ENCODE results near the gene AP1G2. TPM values are rescaled to one million over a fixed set of nuclear protein-coding genes. Genes with fewer than 3 reads are reported as not detected.

AP1G2 gene
- total and polyA plus RNA-seq, 2 of the 13 experiments (the other 11 are each of a cell fraction or from before 2014, with no cell fraction given), result 96.9 to 611 TPM

GRCh38 chr14:23566112-23566777, 1.3 kb downstream of the AP1G2 start:
- Histone ChIP-seq H3K9me3 (ENCODE audit: low read length) (no peaks in the 10 kb centered on the region), H4K20me1 (ENCODE audit: insufficient read depth, low read length) (peaks cover 13% of the 10 kb centered on the region; the same call in 1 of the 2 replicates), H3K9ac (ENCODE audit: insufficient read depth, low read depth, low read length) (peak overlapping the region; percentile 69; the same call in 1 of the 2 replicates), H3K4me1 (ENCODE audit: insufficient read depth, low read length) (peaks cover 37% of the 10 kb centered on the region), H3K27ac (ENCODE audit: extremely low read length, insufficient read depth, low read length) (no peak overlapping the region), H3K79me2 (ENCODE audit: insufficient read depth, low read length) (peaks cover 7% of the 10 kb centered on the region), H3K4me3 (replicated peaks in 1 of 3; ENCODE audit: insufficient read depth in 1 of 3, low read depth in 2 of 3, low read length in 3 of 3) (peak overlapping the region; percentile 68 to 88 (median 70)), H3K36me3 (replicated peaks in 1 of 2; ENCODE audit: control insufficient read depth in 1 of 2, insufficient read depth in 2 of 2, low read length in 2 of 2) (peaks cover 32 to 50% of the 10 kb centered on the region in 2 experiments), H3K27me3 (ENCODE audit: control insufficient read depth in 1 of 2, insufficient read depth in 2 of 2, low read length in 2 of 2) (no peaks in the 10 kb centered on the region; a peak in 1 of 5 replicates), H3K4me2 (ENCODE audit: low read depth, low read length) (peak overlapping the region; percentile 85), H2AFZ (ENCODE audit: low read length) (no peak overlapping the region)
- intact Hi-C loops (cut with micrococcal nuclease; ENCODE audit: unreplicated experiment), result loop anchor here (5.0 kb wide), 1 partner anchor 346 kb away; no protein-coding TSS in a partner anchor
- ChIA-PET POLR2A (interaction anchor here (0.7 to 6.5 kb wide), 16 partner anchors 8 to 528 kb away, joined by 3 to 113 read pairs (median 6); partner anchors contain the start of genes DHRS2, PABPN1, PCK2 and THTPA), CTCF (ENCODE audit: low intra/inter-chr PET ratio, low total read pairs) (no interaction called here)
- 97% methylated on average over 10 of the region's 10 CpGs for WGBS (ENCODE audit: low lambda C conversion rate)
- BruUV-seq (replicated peaks), result no TSS peak
- DNase-seq (ENCODE audit: low spot score) (no peak), FAIRE-seq (no peak), ATAC-seq (no peak)
- in situ Hi-C loops (cut with HindIII; ENCODE audit: extremely low pct_ligation_motif_present, low pct_unique_long_range_greater_than_20kb), result no loop called here
- TF ChIP-seq NFAT5 (CRISPR knock-in tag; IDR thresholded peaks at IDR 0.05), result no peak
- peak; percentile 40; the same call in 1 of the 2 replicates for TF ChIP-seq ZNF788 (CRISPR knock-in tag; IDR thresholded peaks at IDR 0.05; ENCODE audit: borderline replicate concordance)
- no peak for TF ChIP-seq ZNF614 (CRISPR knock-in tag; IDR thresholded peaks at IDR 0.05; ENCODE audit: borderline replicate concordance)
- TF ChIP-seq, protein P1, sequence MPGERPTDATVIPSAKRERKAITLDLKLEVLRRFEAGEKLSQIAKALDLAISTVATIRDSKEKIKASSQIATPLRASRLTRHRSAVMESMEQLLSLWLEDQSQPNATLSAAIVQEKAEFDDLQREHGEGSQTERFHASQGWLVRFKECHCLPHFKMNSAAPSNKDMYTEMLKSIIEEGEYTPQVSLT (CRISPR knock-in tag; IDR thresholded peaks at IDR 0.05; ENCODE audit: borderline replicate concordance, low read depth), result no peak
- TF ChIP-seq MAFF (IDR thresholded peaks at IDR 0.05; ENCODE audit: low read depth, low read length), result no peak
- peak; percentile 68; the same call in 1 of the 2 replicates for TF ChIP-seq TRIM24 (CRISPR knock-in tag; IDR thresholded peaks at IDR 0.05)
- no peak for TF ChIP-seq ZBTB14 (CRISPR knock-in tag; IDR thresholded peaks at IDR 0.05)
- no peak for TF ChIP-seq ZBTB1 (CRISPR knock-in tag; IDR thresholded peaks at IDR 0.05; ENCODE audit: borderline replicate concordance)
- TF ChIP-seq ZFP62 (CRISPR knock-in tag; IDR thresholded peaks at IDR 0.05), result no peak
- TF ChIP-seq SAP130 (CRISPR knock-in tag; IDR thresholded peaks at IDR 0.05; ENCODE audit: low read depth), result no peak
- no peak for TF ChIP-seq HNF1B (CRISPR knock-in tag; IDR thresholded peaks at IDR 0.05)
- TF ChIP-seq, protein P2, sequence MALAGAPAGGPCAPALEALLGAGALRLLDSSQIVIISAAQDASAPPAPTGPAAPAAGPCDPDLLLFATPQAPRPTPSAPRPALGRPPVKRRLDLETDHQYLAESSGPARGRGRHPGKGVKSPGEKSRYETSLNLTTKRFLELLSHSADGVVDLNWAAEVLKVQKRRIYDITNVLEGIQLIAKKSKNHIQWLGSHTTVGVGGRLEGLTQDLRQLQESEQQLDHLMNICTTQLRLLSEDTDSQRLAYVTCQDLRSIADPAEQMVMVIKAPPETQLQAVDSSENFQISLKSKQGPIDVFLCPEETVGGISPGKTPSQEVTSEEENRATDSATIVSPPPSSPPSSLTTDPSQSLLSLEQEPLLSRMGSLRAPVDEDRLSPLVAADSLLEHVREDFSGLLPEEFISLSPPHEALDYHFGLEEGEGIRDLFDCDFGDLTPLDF (CRISPR knock-in tag; IDR thresholded peaks at IDR 0.05), result no peak
- TF ChIP-seq TCF7 (IDR thresholded peaks at IDR 0.05; ENCODE audit: low read depth), result no peak
- TF ChIP-seq DPF2 (CRISPR knock-in tag; IDR thresholded peaks at IDR 0.05; ENCODE audit: borderline replicate concordance, low read depth), result no peak
